Fibroblast of skin of left biceps (primary cell): ENCODE data around the gene PYM1.
"Not testable (repeated sequence)": the region's sequence is repeated elsewhere in the genome, so short reads cannot be mapped to it uniquely, and the experiment has no call there.

Experiments used
- DNase-seq, 2 experiments: peaks; one replicate each; pipeline ENCODE4 v3.0.0-alpha.2; 2013; ENCODE audit warnings: low read depth in 2 of 2

The PYM1 gene

DNA sequence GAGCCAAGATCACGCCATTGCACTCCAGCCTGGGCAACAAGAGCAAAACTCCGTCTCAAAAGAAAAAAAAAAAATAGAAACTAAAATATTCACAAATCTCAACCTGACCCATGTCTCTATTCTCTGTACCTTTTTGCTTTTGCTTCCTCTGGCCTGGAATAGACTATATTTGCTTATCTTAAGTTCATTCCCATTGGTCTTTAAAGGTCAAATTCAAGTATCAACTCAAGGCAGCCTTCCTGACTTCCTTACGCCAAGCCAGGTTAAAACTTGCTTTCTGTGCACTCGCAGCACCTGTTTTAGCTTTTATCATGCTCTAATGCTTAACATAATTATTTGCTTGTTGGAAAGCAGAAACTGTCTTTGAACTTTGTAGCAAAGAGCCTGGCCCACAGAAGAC lies 14.8 kb downstream of the PYM1 start:
- no peak for DNase-seq

DNA sequence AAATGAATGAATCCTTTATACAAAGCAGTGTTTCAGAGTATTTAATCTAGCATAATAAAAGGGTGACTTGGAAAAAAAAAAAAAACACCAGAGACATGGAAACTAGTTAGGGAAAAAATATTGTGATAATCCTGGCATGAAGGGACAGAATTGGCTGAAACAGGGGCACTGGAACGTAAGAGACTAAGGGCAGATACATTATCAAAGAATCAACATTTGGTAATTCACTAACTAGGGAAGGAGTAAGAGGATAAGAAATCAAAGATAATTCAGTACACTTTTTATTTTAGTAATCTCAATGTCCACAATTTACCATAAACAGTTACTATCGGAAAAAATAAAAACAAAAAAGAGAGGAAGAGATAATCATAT lies 18.2 kb downstream of the PYM1 start:
- DNase-seq: no peak

DNA sequence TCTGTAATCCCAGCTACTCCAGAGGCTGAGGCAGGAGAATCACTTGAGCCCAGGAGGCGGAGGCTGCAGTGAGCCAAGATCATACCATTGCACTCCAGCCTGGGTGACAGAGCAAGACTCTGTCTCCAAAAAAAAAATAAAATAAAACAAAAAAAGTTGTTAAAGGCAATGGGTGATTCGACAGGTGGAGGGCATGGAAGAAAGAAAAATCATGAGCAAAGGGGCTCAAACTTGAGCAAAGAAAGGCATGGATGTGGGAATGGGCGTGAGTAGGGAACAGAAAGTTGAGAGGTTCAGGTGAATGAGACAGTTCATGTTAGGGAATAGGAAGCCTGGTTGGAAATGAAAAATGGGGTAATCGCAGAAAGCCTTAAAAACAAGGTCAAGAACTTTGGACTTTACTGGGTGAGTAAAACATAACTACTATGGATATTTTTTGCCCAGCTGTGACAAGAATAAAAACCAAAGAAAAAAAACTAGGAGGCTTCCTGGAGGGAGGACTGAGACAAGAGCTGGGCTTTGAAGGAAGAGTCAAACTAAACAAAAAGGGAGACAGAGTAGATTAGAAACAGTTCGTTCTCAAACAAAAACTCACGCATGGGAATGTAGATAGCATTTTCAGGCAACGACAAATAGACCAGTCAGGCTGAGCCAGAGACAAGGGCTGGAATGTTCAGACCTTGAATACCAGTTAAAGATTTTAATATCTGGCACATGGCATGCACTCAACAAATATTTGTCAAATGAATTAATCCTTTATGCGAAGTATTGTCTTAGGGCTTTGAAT lies 18.8 kb downstream of the PYM1 start:
- no peak for DNase-seq

DNA sequence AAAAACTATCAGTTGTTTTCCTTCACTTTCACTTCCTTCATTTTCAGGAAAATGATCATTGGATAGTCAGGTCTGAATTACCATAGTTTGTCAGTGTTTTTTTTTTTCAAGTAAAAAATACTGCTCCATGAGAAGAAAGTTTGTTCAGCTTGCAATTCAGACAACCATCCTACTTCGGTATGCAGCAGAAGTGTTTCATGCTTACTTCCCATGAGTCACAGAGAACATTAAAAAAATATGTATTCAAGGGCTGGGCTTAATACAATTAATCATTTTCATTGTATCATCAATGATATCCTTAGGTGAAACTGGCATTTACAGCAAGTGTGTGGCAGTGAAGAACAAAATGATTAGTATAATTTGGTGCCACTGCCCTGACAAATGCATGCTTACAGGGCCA lies 21.6 kb downstream of the PYM1 start:
- DNase-seq: no peak

GRCh38 chr12:55901881-55902490 lies 25.7 kb downstream of the PYM1 start:
- DNase-seq: no peak

DNA sequence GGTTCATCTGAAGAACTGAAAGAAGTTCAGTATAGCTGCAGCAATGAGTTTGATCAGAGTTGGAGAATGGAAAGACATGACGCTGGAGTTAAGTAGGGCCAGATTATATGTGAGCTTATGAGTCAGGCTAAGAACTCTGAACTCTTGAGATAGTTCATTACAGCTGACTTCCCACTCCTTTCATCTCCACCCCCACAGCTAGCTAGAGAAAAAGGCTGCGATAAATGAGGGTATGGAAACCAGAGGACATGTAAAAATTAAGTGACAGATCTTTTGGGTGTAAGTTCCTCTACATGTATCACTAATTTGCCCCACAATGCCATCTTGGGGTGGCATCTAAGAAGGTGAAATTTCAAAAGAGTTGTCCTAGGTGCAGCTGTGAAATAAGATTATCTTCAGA lies 28.6 kb downstream of the PYM1 start:
- DNase-seq: no peak

- DNase-seq: no peak
Measured at GRCh38 chr12:55893723-55894122, 34.0 kb downstream of the PYM1 start.

GRCh38 chr12:55891310-55891709 lies 36.4 kb downstream of the PYM1 start:
- DNase-seq: no peak

GRCh38 chr12:55885113-55885512 lies 42.6 kb downstream of the PYM1 start:
- DNase-seq: no peak

DNA sequence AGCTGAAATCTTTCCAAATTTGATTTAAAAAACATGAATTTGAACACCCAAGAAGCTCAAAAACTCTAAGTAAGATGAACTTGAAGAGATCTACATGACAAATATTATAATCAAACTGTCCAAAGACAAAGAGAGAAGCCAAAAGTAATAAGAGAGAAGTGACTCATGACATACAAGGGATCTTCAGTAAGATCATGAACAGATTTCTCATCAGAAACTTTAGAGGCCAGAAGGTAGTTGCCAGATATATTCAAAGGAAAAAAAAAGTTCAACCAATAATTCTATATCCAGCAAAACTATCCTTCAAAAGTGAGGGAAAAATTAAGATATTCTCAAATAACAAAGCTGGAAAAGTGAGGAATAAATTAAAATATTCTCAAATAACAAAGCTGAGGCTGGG lies 49.9 kb downstream of the PYM1 start:
- no peak for DNase-seq

GRCh38 chr12:55875704-55876467 lies 51.8 kb downstream of the PYM1 start:
- no peak for DNase-seq

GRCh38 chr12:55874443-55874842 lies 53.3 kb downstream of the PYM1 start:
- DNase-seq: no peak

DNA sequence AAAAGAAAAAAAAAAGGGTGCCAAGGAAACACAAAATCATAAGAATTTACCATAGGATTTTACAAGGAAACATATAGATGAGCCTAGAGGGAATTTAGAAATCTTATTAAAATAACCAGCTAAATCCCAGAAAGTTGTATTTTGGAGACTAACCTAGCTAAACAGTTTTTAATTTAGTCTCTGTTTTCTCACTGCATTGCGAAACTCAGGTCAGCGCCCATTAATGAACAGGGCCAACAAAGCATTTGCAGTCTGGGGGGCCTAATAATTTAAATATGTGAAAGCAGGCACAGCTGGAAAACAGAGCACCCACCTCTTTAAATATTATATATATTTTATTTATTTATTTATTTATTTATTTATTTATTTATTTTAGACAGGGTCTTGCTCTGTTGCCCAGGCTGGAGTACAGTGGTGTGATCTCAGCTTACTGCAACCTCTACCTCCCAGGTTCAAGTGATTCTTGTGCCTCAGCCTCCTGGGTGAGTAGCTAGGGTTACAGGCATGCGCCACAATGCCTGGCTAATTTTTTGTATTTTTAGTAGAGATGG lies 61.2 kb downstream of the PYM1 start:
- not testable (repeated sequence) for DNase-seq

- DNase-seq: no peak
Measured at GRCh38 chr12:55865327-55865726, 62.4 kb downstream of the PYM1 start.

DNA sequence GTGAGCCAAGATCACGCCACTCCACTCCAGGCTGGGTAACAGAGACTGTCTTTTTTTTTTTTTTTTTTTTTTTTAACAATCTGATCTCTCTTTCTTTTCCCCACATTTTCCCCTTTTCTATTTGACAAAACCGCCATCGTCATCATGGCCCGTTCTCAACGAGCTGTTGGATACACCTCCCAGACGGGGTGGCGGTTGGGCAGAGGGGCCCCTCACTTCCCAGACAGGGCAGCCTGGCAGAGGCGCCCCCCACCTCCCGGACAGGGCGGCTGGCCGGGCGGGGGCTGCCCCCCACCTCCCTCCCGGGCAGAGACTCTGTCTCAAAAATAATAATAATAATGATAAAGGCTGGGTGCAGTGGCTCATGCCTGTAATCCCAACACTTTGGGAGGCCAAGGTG lies 64.8 kb downstream of the PYM1 start:
- DNase-seq: not testable (repeated sequence)

- no peak for DNase-seq
Measured at GRCh38 chr12:55862286-55862685, 65.4 kb downstream of the PYM1 start.

GRCh38 chr12:55861871-55862270 lies 65.8 kb downstream of the PYM1 start:
- no peak for DNase-seq

GRCh38 chr12:55861396-55861795 lies 66.3 kb downstream of the PYM1 start:
- DNase-seq: no peak

- no peak for DNase-seq
Measured at GRCh38 chr12:55852740-55853139, 75.0 kb downstream of the PYM1 start.
